Measurements from ENCODE around the gene CCNT2. TPM values are rescaled to one million over a fixed set of nuclear protein-coding genes. Genes with fewer than 3 reads are reported as not detected.
A peak's percentile ranks its signal among the peaks of the same experiment; 100 is the strongest.

The CCNT2 gene
- polyA plus RNA-seq (2013, experiment 1 of 4) = 54.2 TPM
- polyA plus RNA-seq (2013, experiment 2 of 4) = 57.1 TPM
- polyA plus RNA-seq (2013, experiment 3 of 4) = 45.6 TPM
- polyA plus RNA-seq (2013, experiment 4 of 4) = 48.0 TPM

DNA sequence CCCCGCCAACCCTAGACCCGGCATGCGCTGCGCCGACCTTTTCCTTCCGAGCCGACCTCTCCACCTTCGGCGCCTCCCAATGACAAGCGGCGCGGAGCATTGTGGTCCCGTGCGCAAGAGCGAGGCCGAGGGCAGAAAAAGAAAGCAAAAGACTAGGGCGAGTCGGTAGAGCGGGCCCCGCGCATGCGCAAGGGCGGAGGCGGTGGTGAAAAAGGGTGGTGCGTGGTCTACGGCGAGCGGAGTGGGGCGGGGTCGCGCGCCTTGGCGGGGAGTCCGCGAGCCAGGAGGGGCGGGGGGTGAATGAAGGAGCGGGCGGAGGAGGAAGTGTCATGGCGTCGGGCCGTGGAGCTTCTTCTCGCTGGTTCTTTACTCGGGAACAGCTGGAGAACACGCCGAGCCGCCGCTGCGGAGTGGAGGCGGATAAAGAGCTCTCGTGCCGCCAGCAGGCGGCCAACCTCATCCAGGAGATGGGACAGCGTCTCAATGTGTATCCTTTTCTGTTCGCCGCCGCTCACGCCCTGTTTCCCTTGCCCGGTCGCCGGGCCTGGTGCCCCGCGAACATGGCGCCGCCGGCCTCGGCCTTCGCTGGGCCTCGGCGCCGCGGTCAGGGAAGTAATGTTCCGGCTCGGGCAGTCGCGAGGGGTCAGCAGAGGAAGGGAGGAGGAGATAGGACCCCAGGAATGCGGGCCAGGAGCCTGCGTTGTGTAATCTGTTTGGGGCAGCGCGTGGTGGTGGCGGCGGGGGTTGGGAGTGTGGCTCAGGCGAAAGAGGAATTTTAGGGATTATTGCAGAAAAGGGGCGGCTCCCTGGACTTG is at the start of gene CCNT2:
Gene CCNT2, plus strand, starts transcription at position 297 of the 815 bp plus-strand sequence. Its CDS starts 33 bp downstream, at position 330.
- Histone ChIP-seq H3K27ac (ENCODE audit: insufficient read depth, low read depth, low read length, poor library complexity, severe bottlenecking) (peak within 1 kb of the TSS; percentile 97), H3K27me3 (ENCODE audit: control insufficient read depth, insufficient read depth, low read length, poor library complexity, severe bottlenecking) (no peaks in the 10 kb centered on the region), H3K4me1 (ENCODE audit: control insufficient read depth, insufficient read depth, low read length) (peaks cover 4% of the 10 kb centered on the region), H3K4me3 (ENCODE audit: insufficient read depth, low read depth, low read length) (peak within 1 kb of the TSS; percentile 88), H3K9me3 (ENCODE audit: control insufficient read depth, low read length) (no peaks in the 10 kb centered on the region), H3K36me3 (ENCODE audit: control insufficient read depth, insufficient read depth, low read length) (no peaks in the 10 kb centered on the region)
- 0% methylated on average over 82 to 83 of the region's 83 CpGs for WGBS, 2 experiments

DNA sequence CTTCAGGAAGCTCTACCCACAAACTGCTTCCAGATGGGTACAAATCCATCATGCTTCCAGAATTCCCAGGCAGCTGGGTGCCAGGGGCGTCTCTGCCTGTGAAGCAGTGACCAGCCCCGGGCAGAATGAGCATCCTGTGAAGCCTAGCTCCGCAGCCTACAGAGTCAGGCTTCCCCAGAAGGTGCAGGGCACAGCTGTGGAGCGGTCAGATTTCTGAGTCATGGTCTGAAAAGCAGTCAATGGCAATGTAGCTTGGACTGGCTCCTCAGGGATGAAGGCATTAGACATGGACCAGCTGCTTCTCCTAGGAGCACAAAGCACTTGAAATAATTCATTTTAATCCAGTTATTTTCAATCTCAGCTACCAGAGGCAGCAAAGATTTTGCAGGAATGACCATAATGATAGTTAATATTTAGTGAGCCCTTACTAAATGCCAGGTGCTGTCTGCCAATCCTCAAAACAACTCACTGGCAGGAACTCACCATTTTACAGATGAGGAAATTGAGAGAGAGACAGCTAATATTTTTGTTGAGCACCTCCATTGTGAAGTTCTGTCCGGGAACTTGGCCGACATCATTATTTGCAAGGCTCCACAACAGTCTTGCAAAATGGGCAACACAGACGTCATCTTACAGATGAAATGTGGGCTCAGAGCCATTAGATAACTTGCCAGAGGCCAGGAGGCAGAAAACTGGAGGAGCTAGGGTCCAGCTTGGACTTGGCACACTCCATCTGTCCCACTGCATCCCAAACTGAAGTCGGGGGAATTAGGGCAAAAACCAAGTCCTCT is 48.5 kb upstream of the CCNT2 start:
- Histone ChIP-seq H3K4me1 (ENCODE audit: control insufficient read depth, insufficient read depth, low read length) (no peaks in the 10 kb centered on the region), H3K9me3 (ENCODE audit: control insufficient read depth, low read length) (no peaks in the 10 kb centered on the region), H3K27me3 (ENCODE audit: control insufficient read depth, insufficient read depth, low read length, poor library complexity, severe bottlenecking) (no peaks in the 10 kb centered on the region), H3K4me3 (ENCODE audit: insufficient read depth, low read depth, low read length) (no peak overlapping the region), H3K36me3 (ENCODE audit: control insufficient read depth, insufficient read depth, low read length) (no peaks in the 10 kb centered on the region), H3K27ac (ENCODE audit: insufficient read depth, low read depth, low read length, poor library complexity, severe bottlenecking) (no peak overlapping the region)
- 95% methylated on average over 8 of the region's 8 CpGs for WGBS, 2 experiments

- Histone ChIP-seq H3K36me3 (ENCODE audit: control insufficient read depth, insufficient read depth, low read length) (no peaks in the 10 kb centered on the region), H3K9me3 (ENCODE audit: control insufficient read depth, low read length) (no peaks in the 10 kb centered on the region), H3K4me1 (ENCODE audit: control insufficient read depth, insufficient read depth, low read length) (no peaks in the 10 kb centered on the region), H3K27me3 (ENCODE audit: control insufficient read depth, insufficient read depth, low read length, poor library complexity, severe bottlenecking) (no peaks in the 10 kb centered on the region), H3K27ac (ENCODE audit: insufficient read depth, low read depth, low read length, poor library complexity, severe bottlenecking) (no peak overlapping the region), H3K4me3 (ENCODE audit: insufficient read depth, low read depth, low read length) (no peak overlapping the region)
- 82 to 93% methylated on average over 2 of the region's 2 CpGs for WGBS, 2 experiments
Observed at GRCh38 chr2:134873152-134873551, 45.5 kb upstream of the CCNT2 start.

DNA sequence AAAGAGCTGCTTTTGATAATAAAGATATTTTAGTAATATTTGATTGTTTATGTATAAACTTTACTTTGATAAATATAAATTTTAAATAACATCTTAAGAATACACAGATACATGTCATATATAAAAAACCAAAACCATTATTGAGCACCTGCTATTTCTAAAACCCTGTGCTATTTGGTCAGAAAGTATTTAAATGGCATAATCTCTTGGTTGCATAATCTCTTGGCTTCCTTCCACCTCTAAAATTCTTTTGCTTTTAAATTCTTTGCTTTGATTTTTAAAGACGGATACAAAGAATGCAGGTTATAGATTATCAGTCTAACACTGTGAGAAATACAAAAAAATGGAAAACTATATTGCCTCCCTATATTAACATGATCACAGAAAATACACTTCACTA is 43.3 kb upstream of the CCNT2 start:
- no peaks in the 10 kb centered on the region for H3K27me3 ChIP-seq (ENCODE audit: control insufficient read depth, insufficient read depth, low read length, poor library complexity, severe bottlenecking)
- WGBS, 2 experiments = no CpG with 5 or more reads among the region's 1 CpG
- H3K27ac ChIP-seq (ENCODE audit: insufficient read depth, low read depth, low read length, poor library complexity, severe bottlenecking) = no peak overlapping the region
- no peak overlapping the region for H3K4me3 ChIP-seq (ENCODE audit: insufficient read depth, low read depth, low read length)
- no peaks in the 10 kb centered on the region for H3K9me3 ChIP-seq (ENCODE audit: control insufficient read depth, low read length)
- H3K36me3 ChIP-seq (ENCODE audit: control insufficient read depth, insufficient read depth, low read length) = no peaks in the 10 kb centered on the region
- no peaks in the 10 kb centered on the region for H3K4me1 ChIP-seq (ENCODE audit: control insufficient read depth, insufficient read depth, low read length)

DNA sequence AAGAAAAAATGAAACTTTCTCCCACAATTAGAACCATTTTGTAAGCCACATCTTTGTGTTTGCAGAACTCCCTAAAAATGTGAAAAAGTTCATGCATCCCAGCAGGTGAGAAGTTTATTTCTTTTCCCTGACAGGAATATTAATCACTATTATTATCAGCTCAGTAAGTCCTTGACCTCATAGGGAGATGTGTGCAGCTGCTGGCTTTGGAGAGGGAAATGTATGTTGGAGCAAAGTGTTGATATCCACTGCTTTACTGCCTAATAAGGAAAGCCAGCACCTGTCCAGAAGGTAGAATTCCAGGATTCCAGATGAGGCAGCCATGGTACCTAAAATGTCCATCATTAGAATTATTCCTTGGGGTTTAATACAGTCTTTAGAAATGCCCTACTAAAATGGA is 35.8 kb upstream of the CCNT2 start:
- Histone ChIP-seq H3K4me3 (ENCODE audit: insufficient read depth, low read depth, low read length) (no peak overlapping the region), H3K4me1 (ENCODE audit: control insufficient read depth, insufficient read depth, low read length) (no peaks in the 10 kb centered on the region), H3K27me3 (ENCODE audit: control insufficient read depth, insufficient read depth, low read length, poor library complexity, severe bottlenecking) (no peaks in the 10 kb centered on the region), H3K36me3 (ENCODE audit: control insufficient read depth, insufficient read depth, low read length) (no peaks in the 10 kb centered on the region), H3K27ac (ENCODE audit: insufficient read depth, low read depth, low read length, poor library complexity, severe bottlenecking) (no peak overlapping the region), H3K9me3 (ENCODE audit: control insufficient read depth, low read length) (no peaks in the 10 kb centered on the region)

- whole genome bisulfite sequencing, 2 experiments = 84 to 98% methylated on average over 2 to 3 of the region's 3 CpGs
- Histone ChIP-seq H3K4me3 (ENCODE audit: insufficient read depth, low read depth, low read length) (no peak overlapping the region), H3K9me3 (ENCODE audit: control insufficient read depth, low read length) (no peaks in the 10 kb centered on the region), H3K36me3 (ENCODE audit: control insufficient read depth, insufficient read depth, low read length) (no peaks in the 10 kb centered on the region), H3K27ac (ENCODE audit: insufficient read depth, low read depth, low read length, poor library complexity, severe bottlenecking) (no peak overlapping the region), H3K27me3 (ENCODE audit: control insufficient read depth, insufficient read depth, low read length, poor library complexity, severe bottlenecking) (no peaks in the 10 kb centered on the region), H3K4me1 (ENCODE audit: control insufficient read depth, insufficient read depth, low read length) (no peaks in the 10 kb centered on the region)
Observed at GRCh38 chr2:134883552-134884293, 34.9 kb upstream of the CCNT2 start.

DNA sequence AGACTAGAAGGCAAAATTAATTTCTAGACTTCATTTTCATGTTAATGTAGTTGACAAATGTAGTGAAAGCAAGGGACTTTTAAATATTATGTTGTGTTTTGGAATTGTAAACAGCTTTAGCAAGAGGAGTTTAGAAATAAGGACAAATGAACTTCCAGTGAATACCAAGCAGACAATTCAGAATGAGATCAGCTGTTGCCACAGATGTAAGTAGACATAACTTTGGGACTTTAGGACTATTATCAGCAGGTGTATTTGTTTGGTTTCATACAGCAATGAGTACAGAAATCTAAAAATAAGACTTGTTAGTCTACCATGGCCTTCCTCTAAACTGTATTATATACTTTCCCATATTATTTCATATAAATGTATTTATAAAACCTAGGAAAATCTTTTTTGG is 34.2 kb upstream of the CCNT2 start:
- Histone ChIP-seq H3K27me3 (ENCODE audit: control insufficient read depth, insufficient read depth, low read length, poor library complexity, severe bottlenecking) (no peaks in the 10 kb centered on the region), H3K36me3 (ENCODE audit: control insufficient read depth, insufficient read depth, low read length) (no peaks in the 10 kb centered on the region), H3K4me1 (ENCODE audit: control insufficient read depth, insufficient read depth, low read length) (no peaks in the 10 kb centered on the region), H3K9me3 (ENCODE audit: control insufficient read depth, low read length) (no peaks in the 10 kb centered on the region), H3K4me3 (ENCODE audit: insufficient read depth, low read depth, low read length) (no peak overlapping the region), H3K27ac (ENCODE audit: insufficient read depth, low read depth, low read length, poor library complexity, severe bottlenecking) (no peak overlapping the region)

DNA sequence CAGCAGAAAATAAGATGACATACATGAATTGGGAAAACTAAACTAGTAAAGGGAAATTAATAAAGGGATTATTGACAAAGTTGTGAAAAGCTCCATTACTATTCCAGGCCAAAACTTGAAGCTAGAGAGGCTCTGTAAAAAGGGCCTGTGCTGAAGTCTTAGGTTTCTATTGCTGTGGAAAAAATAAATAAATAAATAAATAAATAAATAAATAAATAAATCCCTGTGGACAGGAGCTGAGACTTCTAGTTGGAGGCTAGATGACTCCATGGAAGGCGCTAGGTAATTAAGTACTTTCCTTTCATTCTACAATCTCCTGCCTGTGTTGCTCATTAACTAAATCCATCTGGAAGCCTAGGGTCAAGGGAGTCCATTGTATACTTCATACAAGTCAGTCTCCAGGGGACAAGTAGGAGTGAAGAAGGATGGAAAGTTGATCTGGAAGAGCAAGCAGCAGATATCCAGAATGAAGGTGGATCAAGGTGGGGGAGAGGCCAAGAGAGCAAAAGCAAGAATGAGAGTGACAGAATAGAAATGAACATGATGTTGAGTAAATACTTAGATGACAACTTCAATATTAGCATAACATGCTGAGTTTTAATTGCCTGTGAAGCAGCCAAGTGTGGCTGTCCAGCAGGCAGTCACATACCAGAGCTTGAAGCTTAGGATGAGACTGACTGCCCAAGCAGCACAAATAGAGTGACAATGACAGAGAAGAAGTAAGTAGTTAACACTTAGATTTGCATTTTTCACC is 26.2 kb upstream of the CCNT2 start:
- no peaks in the 10 kb centered on the region for H3K36me3 ChIP-seq (ENCODE audit: control insufficient read depth, insufficient read depth, low read length)
- H3K9me3 ChIP-seq (ENCODE audit: control insufficient read depth, low read length) = no peaks in the 10 kb centered on the region
- whole genome bisulfite sequencing, 2 experiments = 90 to 100% methylated on average over 1 of the region's 1 CpG
- no peaks in the 10 kb centered on the region for H3K27me3 ChIP-seq (ENCODE audit: control insufficient read depth, insufficient read depth, low read length, poor library complexity, severe bottlenecking)
- no peak overlapping the region for H3K4me3 ChIP-seq (ENCODE audit: insufficient read depth, low read depth, low read length)
- no peaks in the 10 kb centered on the region for H3K4me1 ChIP-seq (ENCODE audit: control insufficient read depth, insufficient read depth, low read length)
- no peak overlapping the region for H3K27ac ChIP-seq (ENCODE audit: insufficient read depth, low read depth, low read length, poor library complexity, severe bottlenecking)

DNA sequence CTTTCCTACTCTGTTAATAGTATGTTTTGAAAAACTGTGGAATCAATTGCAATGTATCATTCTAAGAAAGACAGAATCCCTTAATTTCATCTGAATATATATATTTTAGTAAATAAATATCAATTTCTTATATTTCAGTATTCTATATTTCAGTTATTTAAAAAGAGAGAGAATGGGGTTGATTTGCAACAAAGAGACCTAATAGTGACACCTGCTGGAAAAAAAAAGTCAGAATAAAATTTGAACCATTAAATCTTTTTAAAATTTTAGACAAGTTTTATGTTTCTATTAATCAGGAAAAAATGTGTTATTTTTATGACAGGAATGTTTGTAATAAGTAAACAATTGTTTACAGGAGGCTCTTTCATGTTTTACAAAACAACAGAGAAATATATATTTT is 20.7 kb upstream of the CCNT2 start:
- Histone ChIP-seq H3K27ac (ENCODE audit: insufficient read depth, low read depth, low read length, poor library complexity, severe bottlenecking) (no peak overlapping the region), H3K27me3 (ENCODE audit: control insufficient read depth, insufficient read depth, low read length, poor library complexity, severe bottlenecking) (no peaks in the 10 kb centered on the region), H3K36me3 (ENCODE audit: control insufficient read depth, insufficient read depth, low read length) (no peaks in the 10 kb centered on the region), H3K4me1 (ENCODE audit: control insufficient read depth, insufficient read depth, low read length) (no peaks in the 10 kb centered on the region), H3K9me3 (ENCODE audit: control insufficient read depth, low read length) (no peaks in the 10 kb centered on the region), H3K4me3 (ENCODE audit: insufficient read depth, low read depth, low read length) (no peak overlapping the region)
